Measurements from ENCODE around the gene LRRC23. TPM values are rescaled to one million over a fixed set of nuclear protein-coding genes. Genes with fewer than 3 reads are reported as not detected.
A peak's percentile ranks its signal among the peaks of the same experiment; 100 is the strongest.

The LRRC23 gene
- polyA plus RNA-seq, 3 donors = 4.9 to 6.8 (median 5.1) TPM

DNA sequence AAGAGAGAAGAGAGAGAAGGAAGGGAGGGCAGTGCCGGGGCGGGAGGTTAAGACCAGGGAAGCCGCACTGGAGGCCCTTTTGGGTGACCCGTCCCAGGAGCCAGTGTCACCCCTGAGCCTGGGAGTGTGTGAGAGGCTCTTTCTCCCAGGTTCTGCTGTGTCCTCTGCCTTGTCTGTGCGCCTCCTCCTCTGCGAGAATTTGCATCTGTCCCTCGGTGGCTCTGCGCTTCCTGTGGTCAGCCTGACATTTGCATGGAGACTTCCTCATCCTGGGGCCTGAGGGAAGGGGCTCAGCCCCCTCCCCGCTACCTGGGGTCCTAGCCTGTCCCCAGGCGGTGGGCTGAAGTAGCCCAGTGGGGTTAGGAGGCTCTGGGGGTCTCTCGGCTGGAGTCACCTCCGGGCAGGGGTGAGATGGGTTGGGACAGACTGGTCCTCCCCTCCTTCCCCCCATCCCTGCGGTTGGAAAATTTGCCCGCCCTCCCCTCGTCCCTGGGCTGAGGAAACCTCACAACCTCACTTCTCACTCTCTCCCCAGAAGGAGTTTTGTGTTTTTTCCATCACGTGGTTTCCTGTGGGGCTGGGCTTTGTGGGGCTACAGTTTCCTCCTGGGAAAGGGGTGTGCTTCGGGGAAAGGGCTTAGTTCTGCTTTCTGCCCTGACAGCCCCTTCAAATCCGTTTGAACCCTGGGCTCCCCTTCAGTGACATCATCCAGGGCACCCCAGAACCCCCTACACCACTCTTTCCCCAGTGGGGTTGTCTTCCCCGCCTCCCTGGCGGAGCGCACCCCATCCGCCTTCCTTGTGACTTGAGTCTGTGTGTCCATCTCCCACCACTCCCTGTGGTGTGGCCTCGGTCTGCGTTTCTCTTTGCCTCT is 49.1 kb downstream of the LRRC23 start:
- H3K4me3 ChIP-seq (replicated peaks in 1 of 3; ENCODE audit: low read depth in 2 of 3, low read length in 3 of 3) = peak overlapping the region; percentile 61 to 99 (median 98)
- H3K79me2 ChIP-seq (ENCODE audit: insufficient read depth, low read length) = peaks cover 88% of the 10 kb centered on the region
- H2AFZ ChIP-seq (ENCODE audit: insufficient read depth, low read depth, low read length, poor library complexity, severe bottlenecking) = peak overlapping the region; percentile 49
- H3K27me3 ChIP-seq (ENCODE audit: control insufficient read depth in 2 of 2, insufficient read depth in 2 of 2, low read length in 2 of 2) = no peaks in the 10 kb centered on the region
- peaks cover 73% of the 10 kb centered on the region for H3K4me1 Mint-ChIP-seq
- H3K27me3 Mint-ChIP-seq (ENCODE audit: low read depth in 3 of 3) = peaks cover 0 to 3% (median 0%) of the 10 kb centered on the region in 3 donors
- intact Hi-C loops (cut with micrococcal nuclease) = loop anchor here in 1 of 2 donors (1.0 to 10.0 kb wide), 3 partner anchors 8 to 419 kb away; partner anchors contain the start of genes GAPDH and LPCAT3
- peaks cover 59 to 68% of the 10 kb centered on the region in 2 donors for H3K36me3 Mint-ChIP-seq
- H3K9me3 ChIP-seq (replicated peaks in 1 of 2; ENCODE audit: control insufficient read depth in 1 of 2, insufficient read depth in 1 of 2, low read length in 2 of 2) = no peaks in the 10 kb centered on the region
- H3K27ac ChIP-seq (ENCODE audit: low read depth in 1 of 2, low read length in 2 of 2) = peak overlapping the region; percentile 87 to 95
- H3K4me3 Mint-ChIP-seq = peak overlapping the region; percentile 97 to 99
- peak overlapping the region; percentile 93 to 98 (median 96) for H3K27ac Mint-ChIP-seq
- H3K4me1 ChIP-seq (ENCODE audit: control insufficient read depth in 1 of 2, insufficient read depth in 2 of 2, low read length in 2 of 2) = peaks cover 77 to 84% of the 10 kb centered on the region in 2 donors
- H3K9me3 Mint-ChIP-seq = peaks cover 0 to 2% (median 0%) of the 10 kb centered on the region in 7 donors
- 0% methylated on average over 14 of the region's 24 CpGs for WGBS (ENCODE audit: insufficient coverage)
- no peak for TF ChIP-seq CTCF (IDR thresholded peaks at IDR 0.05)
- peak; percentile 86 to 89 (median 89) for DNase-seq
- peaks cover 74% of the 10 kb centered on the region for H4K20me1 ChIP-seq (ENCODE audit: insufficient read depth, low read length)
- H3K9ac ChIP-seq (ENCODE audit: insufficient read depth, low read length, poor library complexity, severe bottlenecking) = peak overlapping the region; percentile 93
- H3K36me3 ChIP-seq (replicated peaks in 1 of 2; ENCODE audit: control insufficient read depth in 1 of 2, insufficient read depth in 2 of 2, low read length in 2 of 2) = peaks cover 55 to 59% of the 10 kb centered on the region in 2 donors
- peak overlapping the region; percentile 92 for H3K4me2 ChIP-seq (replicated peaks; ENCODE audit: extremely low read depth, low read length, poor library complexity, severe bottlenecking)

GRCh38 chr12:6954316-6955107 is 49.9 kb downstream of the LRRC23 start:
- TF ChIP-seq CTCF (IDR thresholded peaks at IDR 0.05) = no peak
- Mint-ChIP-seq H3K4me3 (peak overlapping the region; percentile 97 to 99), H3K36me3 (peaks cover 64 to 76% of the 10 kb centered on the region in 2 donors), H3K9me3 (peaks cover 0 to 2% (median 0%) of the 10 kb centered on the region in 7 donors), H3K4me1 (peaks cover 73% of the 10 kb centered on the region), H3K27me3 (ENCODE audit: low read depth in 3 of 3) (peaks cover 0 to 5% (median 0%) of the 10 kb centered on the region in 3 donors), H3K27ac (peak overlapping the region; percentile 93 to 98 (median 96))
- H3K27ac ChIP-seq (ENCODE audit: low read depth in 1 of 2, low read length in 2 of 2) = peak overlapping the region; percentile 87 to 95
- WGBS (ENCODE audit: insufficient coverage) = 78% methylated on average over 19 of the region's 21 CpGs
- DNase-seq = peak in 1 of 3 donors; percentile 39
- peaks cover 55 to 60% of the 10 kb centered on the region in 2 donors for H3K36me3 ChIP-seq (replicated peaks in 1 of 2; ENCODE audit: control insufficient read depth in 1 of 2, insufficient read depth in 2 of 2, low read length in 2 of 2)
- H3K4me2 ChIP-seq (replicated peaks; ENCODE audit: extremely low read depth, low read length, poor library complexity, severe bottlenecking) = peak overlapping the region; percentile 92
- no peaks in the 10 kb centered on the region for H3K27me3 ChIP-seq (ENCODE audit: control insufficient read depth in 2 of 2, insufficient read depth in 2 of 2, low read length in 2 of 2)
- peaks cover 77 to 84% of the 10 kb centered on the region in 2 donors for H3K4me1 ChIP-seq (ENCODE audit: control insufficient read depth in 1 of 2, insufficient read depth in 2 of 2, low read length in 2 of 2)
- intact Hi-C loops (cut with micrococcal nuclease) = loop anchor here in 1 of 2 donors (5.0 to 10.0 kb wide), 2 partner anchors 63 to 420 kb away; partner anchors contain the start of genes GAPDH and LPCAT3
- H2AFZ ChIP-seq (ENCODE audit: insufficient read depth, low read depth, low read length, poor library complexity, severe bottlenecking) = no peak overlapping the region
- no peaks in the 10 kb centered on the region for H3K9me3 ChIP-seq (replicated peaks in 1 of 2; ENCODE audit: control insufficient read depth in 1 of 2, insufficient read depth in 1 of 2, low read length in 2 of 2)
- H4K20me1 ChIP-seq (ENCODE audit: insufficient read depth, low read length) = peaks cover 82% of the 10 kb centered on the region
- peak overlapping the region; percentile 61 to 99 (median 98) for H3K4me3 ChIP-seq (replicated peaks in 1 of 3; ENCODE audit: low read depth in 2 of 3, low read length in 3 of 3)
- H3K9ac ChIP-seq (ENCODE audit: insufficient read depth, low read length, poor library complexity, severe bottlenecking) = peak overlapping the region; percentile 93
- peaks cover 94% of the 10 kb centered on the region for H3K79me2 ChIP-seq (ENCODE audit: insufficient read depth, low read length)

Data from CD14-positive monocyte (primary cell).